HepG2 (cell line): Measurements from ENCODE around the gene SENP6. TPM values are rescaled to one million over a fixed set of nuclear protein-coding genes. Genes with fewer than 3 reads are reported as not detected.

Source experiments
- ATF1 ChIP-seq: IDR thresholded peaks from 2 replicates; pipeline ENCODE4 v1.6.1; 2016; ENCODE audit warnings: mild to moderate bottlenecking, control low read depth
- HNRNPLL ChIP-seq: fragments of 200-400 bp; formaldehyde crosslinking; IDR thresholded peaks from 2 replicates; pipeline ENCODE4 v1.6.1; 2017; ENCODE audit warnings: mild to moderate bottlenecking, low read depth, low read length; ENCODE audit not compliant: poor library complexity, severe bottlenecking
- KAT7 ChIP-seq: IDR thresholded peaks from 2 replicates; pipeline ENCODE4 v1.6.1; 2018; ENCODE audit warnings: borderline replicate concordance, missing compliant biosample characterization
- KLF12 ChIP-seq: sonication (generic); formaldehyde crosslinking; IDR thresholded peaks from 2 replicates; pipeline ENCODE4 v1.4.0; 2020; ENCODE audit warnings: missing genetic modification reagents, borderline replicate concordance
- KLF13 ChIP-seq: sonication (generic); formaldehyde crosslinking; IDR thresholded peaks from 2 replicates; pipeline ENCODE4 v1.4.0; 2020; ENCODE audit warnings: mild to moderate bottlenecking, missing genetic modification reagents
- MAFK ChIP-seq, 2 experiments: IDR thresholded peaks in 1 of 2; conservative IDR thresholded peaks in 1 of 2; 2 replicates each; pipeline ENCODE4 v1.6.1; 2011; ENCODE audit warnings: improper control_type of control experiment in 2 of 2, low read length in 2 of 2
- NBN ChIP-seq: fragments of 450-650 bp; conservative IDR thresholded peaks from 2 replicates; pipeline ENCODE4 v1.6.1; 2017
- NCOA2 ChIP-seq: sonication (generic); formaldehyde crosslinking; IDR thresholded peaks from 2 replicates; pipeline ENCODE4 v1.8.0; 2022; ENCODE audit warnings: inconsistent platforms
- RFX3 ChIP-seq: IDR thresholded peaks from 2 replicates; pipeline ENCODE4 v1.6.1; 2016; ENCODE audit warnings: missing biosample characterization, missing genetic modification reagents
- SKI ChIP-seq: fragments of 450-650 bp; IDR thresholded peaks from one replicate; pipeline ENCODE4 v1.6.1; 2018; ENCODE audit warnings: mild to moderate bottlenecking; ENCODE audit not compliant: partially characterized antibody
- SNAI1 ChIP-seq: sonication (generic); formaldehyde crosslinking; IDR thresholded peaks from 2 replicates; pipeline ENCODE4 v1.5.0; 2020; ENCODE audit warnings: mild to moderate bottlenecking, missing genetic modification reagents, borderline replicate concordance
- ZNF282 ChIP-seq: fragments of 450-650 bp; IDR thresholded peaks from 2 replicates; pipeline ENCODE4 v1.6.1; 2018; ENCODE audit not compliant: partially characterized antibody
- ZNF550 ChIP-seq: sonication (generic); formaldehyde crosslinking; IDR thresholded peaks from 2 replicates; pipeline ENCODE4 v1.4.0; 2020; ENCODE audit warnings: mild to moderate bottlenecking, missing genetic modification reagents, borderline replicate concordance
- ZNF768 ChIP-seq: sonication (generic); formaldehyde crosslinking; IDR thresholded peaks from 2 replicates; pipeline ENCODE4 v1.4.0; 2020; ENCODE audit warnings: missing genetic modification reagents
- ZSCAN20 ChIP-seq: sonication (generic); formaldehyde crosslinking; IDR thresholded peaks from 2 replicates; pipeline ENCODE4 v1.4.0; 2020; ENCODE audit warnings: missing genetic modification reagents, mild to moderate bottlenecking, borderline replicate concordance
- ZSCAN21 ChIP-seq: sonication (generic); formaldehyde crosslinking; IDR thresholded peaks from 2 replicates; pipeline ENCODE4 v1.8.0; 2022; ENCODE audit warnings: mild to moderate bottlenecking, missing genetic modification reagents, moderate library complexity, borderline replicate concordance
- polyA plus RNA-seq, 8 experiments: library from polyadenylated mRNA; depleted of rRNA in 3 of 8; stranded (reverse) in 7 of 8; unstranded in 1 of 8; fragments of >200 nt; fragmentation: Illumina TruSeq in 4 of 8; extraction: Trizol in 4 of 8; gene quantifications; 2 replicates each; pipeline versions ENCODE4 v1.2.1 to v1.2.3, GENCODE V29; 2011 to 2016; ENCODE audit warnings: low read depth in 4 of 8, missing spikeins in 1 of 8, mixed read lengths in 1 of 8; ENCODE audit not compliant: insufficient read depth in 1 of 8
- total RNA-seq, 5 experiments: library from RNA; depleted of rRNA; stranded (reverse); fragments of >200 nt; fragmentation: Illumina TruSeq; extraction: Trizol; gene quantifications; 2 replicates each; pipeline ENCODE4 v1.2.3, GENCODE V29; 2016; ENCODE audit warnings: low read depth in 1 of 5
- TF ChIP-seq, protein P1 (sequence below): sonication (generic); formaldehyde crosslinking; IDR thresholded peaks from 2 replicates; pipeline ENCODE4 v1.8.0; 2022; ENCODE audit warnings: missing genetic modification reagents, mild to moderate bottlenecking, inconsistent platforms, borderline replicate concordance
- TF ChIP-seq, protein P2 (sequence below): IDR thresholded peaks from 2 replicates; pipeline ENCODE4 v1.6.1; 2012; ENCODE audit warnings: low read depth, low read length, improper control_type of control experiment
- TF ChIP-seq, protein P3 (sequence below): sonication (generic); formaldehyde crosslinking; IDR thresholded peaks from 2 replicates; pipeline ENCODE4 v1.4.0; 2020; ENCODE audit warnings: missing genetic modification reagents
- TF ChIP-seq, protein P4 (sequence below): sonication (generic); formaldehyde crosslinking; IDR thresholded peaks from 2 replicates; pipeline ENCODE4 v1.4.0; 2020; ENCODE audit warnings: mild to moderate bottlenecking, missing genetic modification reagents
- TF ChIP-seq, protein P5 (sequence below): sonication (generic); formaldehyde crosslinking; conservative IDR thresholded peaks from 2 replicates; pipeline ENCODE4 v1.8.0; 2022; ENCODE audit warnings: missing genetic modification reagents

SENP6 gene
- total and polyA plus RNA-seq, 2 of the 13 experiments (the other 11 are each of a cell fraction or from before 2014, with no cell fraction given): 21.9 to 50.1 TPM

DNA sequence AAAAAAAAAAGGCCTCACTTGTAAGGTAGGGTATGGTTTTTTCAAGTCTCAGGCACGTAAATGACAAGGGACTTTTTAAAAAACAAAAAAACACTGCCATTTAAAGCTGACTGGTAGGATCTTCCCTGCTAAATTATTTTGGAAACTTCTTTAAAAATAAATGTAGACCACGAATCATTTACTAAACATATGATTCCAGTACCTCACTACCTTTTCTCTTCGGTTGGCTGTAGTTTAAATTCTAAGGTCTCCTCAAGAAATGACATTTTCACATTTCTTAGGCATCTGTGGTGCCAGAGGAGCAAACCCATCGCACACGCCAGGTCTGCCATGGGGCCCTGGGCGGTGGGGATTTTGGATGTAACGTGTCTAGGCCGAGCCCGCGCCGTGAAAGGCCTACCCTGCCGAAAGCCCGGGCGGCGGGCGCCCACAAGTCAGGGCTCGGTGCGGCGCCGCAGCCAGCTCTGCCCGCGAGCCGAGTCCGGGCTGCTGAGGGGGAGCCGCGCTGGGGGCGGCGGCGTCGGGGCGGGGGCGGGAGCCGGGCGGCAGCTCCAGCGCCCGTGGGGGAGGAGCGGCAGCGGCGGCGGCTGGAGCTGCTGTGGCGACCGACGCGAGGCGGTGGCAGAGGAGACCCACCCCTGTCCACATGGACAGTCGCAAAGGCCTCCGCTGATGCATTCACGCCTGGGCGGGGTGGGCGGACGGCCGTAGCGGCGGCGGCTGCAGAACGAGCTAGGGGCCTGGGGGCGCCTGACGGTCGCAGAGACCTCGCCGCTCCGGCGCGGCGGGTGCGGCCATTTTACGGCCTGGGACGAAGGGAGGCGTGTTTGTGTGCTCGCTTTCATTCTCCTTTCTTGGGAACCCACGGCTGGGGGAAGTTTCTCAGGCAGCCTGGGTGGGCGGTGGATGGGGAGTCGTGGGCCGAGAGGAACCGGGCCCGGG, at the start of gene SENP6 (continued):
- TF ChIP-seq, protein P1, sequence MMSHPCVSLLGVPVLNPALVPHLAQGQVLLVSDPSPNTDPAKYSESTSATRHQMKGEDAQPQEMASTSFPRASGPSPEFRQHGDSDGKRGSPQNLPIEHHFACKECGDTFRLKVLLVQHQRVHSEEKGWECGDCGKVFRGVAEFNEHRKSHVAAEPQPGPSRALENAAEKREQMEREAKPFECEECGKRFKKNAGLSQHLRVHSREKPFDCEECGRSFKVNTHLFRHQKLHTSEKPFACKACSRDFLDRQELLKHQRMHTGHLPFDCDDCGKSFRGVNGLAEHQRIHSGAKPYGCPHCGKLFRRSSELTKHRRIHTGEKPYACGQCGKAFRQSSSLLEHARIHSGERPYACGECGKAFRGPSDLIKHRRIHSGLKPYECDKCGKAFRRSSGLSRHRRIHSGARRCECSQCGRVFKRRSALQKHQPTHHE (CRISPR knock-in tag): no peak; the same call in 1 of the 2 replicates
- TF ChIP-seq ZNF282: no peak
- TF ChIP-seq, protein P2, sequence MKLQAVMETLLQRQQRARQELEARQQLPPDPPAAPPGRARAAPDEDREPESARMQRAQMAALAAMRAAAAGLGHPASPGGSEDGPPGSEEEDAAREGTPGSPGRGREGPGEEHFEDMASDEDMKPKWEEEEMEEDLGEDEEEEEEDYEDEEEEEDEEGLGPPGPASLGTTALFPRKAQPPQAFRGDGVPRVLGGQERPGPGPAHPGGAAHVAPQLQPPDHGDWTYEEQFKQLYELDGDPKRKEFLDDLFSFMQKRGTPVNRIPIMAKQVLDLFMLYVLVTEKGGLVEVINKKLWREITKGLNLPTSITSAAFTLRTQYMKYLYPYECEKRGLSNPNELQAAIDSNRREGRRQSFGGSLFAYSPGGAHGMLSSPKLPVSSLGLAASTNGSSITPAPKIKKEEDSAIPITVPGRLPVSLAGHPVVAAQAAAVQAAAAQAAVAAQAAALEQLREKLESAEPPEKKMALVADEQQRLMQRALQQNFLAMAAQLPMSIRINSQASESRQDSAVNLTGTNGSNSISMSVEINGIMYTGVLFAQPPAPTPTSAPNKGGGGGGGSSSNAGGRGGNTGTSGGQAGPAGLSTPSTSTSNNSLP: no peak
- peak; percentile 92 for TF ChIP-seq ZSCAN21
- TF ChIP-seq MAFK (conservative IDR thresholded peaks at IDR 0.05 in 1 of 2, IDR thresholded peaks at IDR 0.05 in 1 of 2; ENCODE audit: low read length in 2 of 2): no peak
- TF ChIP-seq ZNF768 (CRISPR knock-in tag): no peak; the same call in 1 of the 2 replicates
- TF ChIP-seq NCOA2 (CRISPR knock-in tag): no peak
- peak; percentile 36 for TF ChIP-seq SKI
- TF ChIP-seq SNAI1 (CRISPR knock-in tag): no peak
- no peak for TF ChIP-seq KLF13 (CRISPR knock-in tag)
- TF ChIP-seq ZSCAN20: no peak
- TF ChIP-seq KLF12 (CRISPR knock-in tag): 0 out of 2 replicates have a peak, but pooled peaks have one; percentile 52
- TF ChIP-seq, protein P3, sequence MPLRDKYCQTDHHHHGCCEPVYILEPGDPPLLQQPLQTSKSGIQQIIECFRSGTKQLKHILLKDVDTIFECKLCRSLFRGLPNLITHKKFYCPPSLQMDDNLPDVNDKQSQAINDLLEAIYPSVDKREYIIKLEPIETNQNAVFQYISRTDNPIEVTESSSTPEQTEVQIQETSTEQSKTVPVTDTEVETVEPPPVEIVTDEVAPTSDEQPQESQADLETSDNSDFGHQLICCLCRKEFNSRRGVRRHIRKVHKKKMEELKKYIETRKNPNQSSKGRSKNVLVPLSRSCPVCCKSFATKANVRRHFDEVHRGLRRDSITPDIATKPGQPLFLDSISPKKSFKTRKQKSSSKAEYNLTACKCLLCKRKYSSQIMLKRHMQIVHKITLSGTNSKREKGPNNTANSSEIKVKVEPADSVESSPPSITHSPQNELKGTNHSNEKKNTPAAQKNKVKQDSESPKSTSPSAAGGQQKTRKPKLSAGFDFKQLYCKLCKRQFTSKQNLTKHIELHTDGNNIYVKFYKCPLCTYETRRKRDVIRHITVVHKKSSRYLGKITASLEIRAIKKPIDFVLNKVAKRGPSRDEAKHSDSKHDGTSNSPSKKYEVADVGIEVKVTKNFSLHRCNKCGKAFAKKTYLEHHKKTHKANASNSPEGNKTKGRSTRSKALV (CRISPR knock-in tag): no peak; the same call in 1 of the 2 replicates
- TF ChIP-seq ATF1 (CRISPR knock-in tag): no peak
- TF ChIP-seq KAT7 (CRISPR knock-in tag): peak; percentile 86
- no peak for TF ChIP-seq ZNF550 (CRISPR knock-in tag)
- TF ChIP-seq, protein P4, sequence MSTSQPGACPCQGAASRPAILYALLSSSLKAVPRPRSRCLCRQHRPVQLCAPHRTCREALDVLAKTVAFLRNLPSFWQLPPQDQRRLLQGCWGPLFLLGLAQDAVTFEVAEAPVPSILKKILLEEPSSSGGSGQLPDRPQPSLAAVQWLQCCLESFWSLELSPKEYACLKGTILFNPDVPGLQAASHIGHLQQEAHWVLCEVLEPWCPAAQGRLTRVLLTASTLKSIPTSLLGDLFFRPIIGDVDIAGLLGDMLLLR (CRISPR knock-in tag): peak; percentile 10; the same call in 1 of the 2 replicates
- peak; percentile 42 for TF ChIP-seq HNRNPLL
- TF ChIP-seq, protein P5, sequence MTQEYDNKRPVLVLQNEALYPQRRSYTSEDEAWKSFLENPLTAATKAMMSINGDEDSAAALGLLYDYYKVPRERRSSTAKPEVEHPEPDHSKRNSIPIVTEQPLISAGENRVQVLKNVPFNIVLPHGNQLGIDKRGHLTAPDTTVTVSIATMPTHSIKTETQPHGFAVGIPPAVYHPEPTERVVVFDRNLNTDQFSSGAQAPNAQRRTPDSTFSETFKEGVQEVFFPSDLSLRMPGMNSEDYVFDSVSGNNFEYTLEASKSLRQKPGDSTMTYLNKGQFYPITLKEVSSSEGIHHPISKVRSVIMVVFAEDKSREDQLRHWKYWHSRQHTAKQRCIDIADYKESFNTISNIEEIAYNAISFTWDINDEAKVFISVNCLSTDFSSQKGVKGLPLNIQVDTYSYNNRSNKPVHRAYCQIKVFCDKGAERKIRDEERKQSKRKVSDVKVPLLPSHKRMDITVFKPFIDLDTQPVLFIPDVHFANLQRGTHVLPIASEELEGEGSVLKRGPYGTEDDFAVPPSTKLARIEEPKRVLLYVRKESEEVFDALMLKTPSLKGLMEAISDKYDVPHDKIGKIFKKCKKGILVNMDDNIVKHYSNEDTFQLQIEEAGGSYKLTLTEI (CRISPR knock-in tag): no peak
- TF ChIP-seq RFX3 (CRISPR knock-in tag): no peak
- no peak for TF ChIP-seq NBN
